Activated CD8-positive, alpha-beta memory T cell treated with anti-CD3 and anti-CD28 coated beads, Interleukin-2, amount 10 ng/mL, durations not matched to agents 7 days and 5 days (primary cell): ENCODE data around the gene ACTR6. TPM values are rescaled to one million over a fixed set of nuclear protein-coding genes. Genes with fewer than 3 reads are reported as not detected.
"Not testable (repeated sequence)": the region's sequence is repeated elsewhere in the genome, so short reads cannot be mapped to it uniquely, and the experiment has no call there.

Experiments
- ATAC-seq: fragments of 150-1000 bp; cut with Tn5 transposase; one replicate; pipeline ENCODE4 v1.10.0; 2021; ENCODE audit warnings: moderate library complexity
- CTCF ChIA-PET: fragments of 350-600 bp; sonication (Branson Sonifier 250); formaldehyde crosslinking; loops from one replicate; lab custom pipeline; 2021; ENCODE audit warnings: antibody characterized with exemption; lab: Charles Lee
- DNase-seq: peaks from one replicate; pipeline ENCODE4 v3.0.0-alpha.2; 2020
- H3K27ac Mint-ChIP-seq: one replicate; pipeline ENCODE4 v1.8.0; 2021; ENCODE audit warnings: mild to moderate bottlenecking, mixed read lengths
- H3K27me3 Mint-ChIP-seq: one replicate; pipeline ENCODE4 v1.8.0; 2021; ENCODE audit warnings: mixed read lengths
- H3K36me3 Mint-ChIP-seq: one replicate; pipeline ENCODE4 v1.8.0; 2021; ENCODE audit warnings: mild to moderate bottlenecking, mixed read lengths
- H3K4me1 Mint-ChIP-seq: one replicate; pipeline ENCODE4 v1.8.0; 2021; ENCODE audit warnings: mixed read lengths
- H3K4me3 Mint-ChIP-seq: one replicate; pipeline ENCODE4 v1.8.0; 2021; ENCODE audit warnings: mild to moderate bottlenecking, moderate library complexity, mixed read lengths
- H3K9me3 Mint-ChIP-seq: one replicate; pipeline ENCODE4 v1.8.0; 2022; ENCODE audit warnings: low read depth, mixed read lengths
- total RNA-seq, 2 experiments: library from RNA; stranded (reverse); gene quantifications; one replicate each; pipeline ENCODE4 v1.2.3, GENCODE V29; 2021

Gene ACTR6
- total RNA-seq, 2 experiments from 2014 or later: 32.8 to 34.2 TPM

- H3K36me3 Mint-ChIP-seq: no peaks in the 10 kb centered on the region
- no peaks in the 10 kb centered on the region for H3K9me3 Mint-ChIP-seq
- CTCF ChIA-PET: no interaction called here
- H3K4me1 Mint-ChIP-seq: no peaks in the 10 kb centered on the region
- no peak for DNase-seq
- H3K27me3 Mint-ChIP-seq: no peaks in the 10 kb centered on the region
- H3K27ac Mint-ChIP-seq: no peak overlapping the region
- no peak overlapping the region for H3K4me3 Mint-ChIP-seq
- ATAC-seq: no peak
Observed at GRCh38 chr12:100239589-100239988, 39.0 kb downstream of the ACTR6 start.

- Mint-ChIP-seq H3K4me1 (no peaks in the 10 kb centered on the region), H3K36me3 (no peaks in the 10 kb centered on the region), H3K27ac (no peak overlapping the region), H3K27me3 (no peaks in the 10 kb centered on the region), H3K9me3 (no peaks in the 10 kb centered on the region), H3K4me3 (no peak overlapping the region)
- ATAC-seq: no peak
- DNase-seq: no peak
- CTCF ChIA-PET: no interaction called here
Observed at GRCh38 chr12:100243137-100243536, 42.5 kb downstream of the ACTR6 start.

- CTCF ChIA-PET: interaction anchor here (1.1 to 1.2 kb wide), 2 partner anchors 13 to 15 kb away, joined by 3 to 4 read pairs; no protein-coding TSS in a partner anchor
- Mint-ChIP-seq H3K27me3 (no peaks in the 10 kb centered on the region), H3K4me1 (no peaks in the 10 kb centered on the region), H3K4me3 (no peak overlapping the region), H3K27ac (no peak overlapping the region), H3K36me3 (no peaks in the 10 kb centered on the region), H3K9me3 (no peaks in the 10 kb centered on the region)
- ATAC-seq (no peak), DNase-seq (no peak)
Observed at GRCh38 chr12:100247765-100248164, 47.1 kb downstream of the ACTR6 start.

GRCh38 chr12:100248886-100249285, 48.3 kb downstream of the ACTR6 start:
- no peaks in the 10 kb centered on the region for H3K27me3 Mint-ChIP-seq
- no peak for DNase-seq
- no peak overlapping the region for H3K27ac Mint-ChIP-seq
- H3K36me3 Mint-ChIP-seq: no peaks in the 10 kb centered on the region
- H3K9me3 Mint-ChIP-seq: no peaks in the 10 kb centered on the region
- CTCF ChIA-PET: interaction anchor here (1.1 kb wide), 1 partner anchor 14 kb away, joined by 3 read pairs; no protein-coding TSS in a partner anchor
- no peak overlapping the region for H3K4me3 Mint-ChIP-seq
- no peak for ATAC-seq
- H3K4me1 Mint-ChIP-seq: no peaks in the 10 kb centered on the region

GRCh38 chr12:100249941-100250340, 49.3 kb downstream of the ACTR6 start:
- Mint-ChIP-seq H3K4me3 (no peak overlapping the region), H3K36me3 (no peaks in the 10 kb centered on the region), H3K27me3 (no peaks in the 10 kb centered on the region), H3K9me3 (no peaks in the 10 kb centered on the region), H3K4me1 (no peaks in the 10 kb centered on the region), H3K27ac (no peak overlapping the region)
- ATAC-seq (no peak), DNase-seq (no peak)
- CTCF ChIA-PET: no interaction called here

- ATAC-seq (no peak), DNase-seq (no peak)
- CTCF ChIA-PET: no interaction called here
- no peak overlapping the region for H3K4me3 Mint-ChIP-seq
- H3K9me3 Mint-ChIP-seq: no peaks in the 10 kb centered on the region
- H3K36me3 Mint-ChIP-seq: no peaks in the 10 kb centered on the region
- H3K4me1 Mint-ChIP-seq: no peaks in the 10 kb centered on the region
- H3K27me3 Mint-ChIP-seq: no peaks in the 10 kb centered on the region
- H3K27ac Mint-ChIP-seq: no peak overlapping the region
Observed at GRCh38 chr12:100251917-100252316, 51.3 kb downstream of the ACTR6 start.

- Mint-ChIP-seq H3K4me1 (peaks cover 6% of the 10 kb centered on the region), H3K4me3 (no peak overlapping the region), H3K27me3 (no peaks in the 10 kb centered on the region), H3K9me3 (no peaks in the 10 kb centered on the region), H3K36me3 (no peaks in the 10 kb centered on the region), H3K27ac (no peak overlapping the region)
- DNase-seq (no peak), ATAC-seq (no peak)
- CTCF ChIA-PET: no interaction called here
Observed at GRCh38 chr12:100253437-100253836, 52.8 kb downstream of the ACTR6 start.

- ATAC-seq (no peak), DNase-seq (no peak)
- no peak overlapping the region for H3K4me3 Mint-ChIP-seq
- no peak overlapping the region for H3K27ac Mint-ChIP-seq
- no peaks in the 10 kb centered on the region for H3K36me3 Mint-ChIP-seq
- CTCF ChIA-PET: no interaction called here
- peaks cover 6% of the 10 kb centered on the region for H3K4me1 Mint-ChIP-seq
- no peaks in the 10 kb centered on the region for H3K9me3 Mint-ChIP-seq
- H3K27me3 Mint-ChIP-seq: no peaks in the 10 kb centered on the region
Observed at GRCh38 chr12:100254876-100255275, 54.3 kb downstream of the ACTR6 start.

- DNase-seq: no peak
- Mint-ChIP-seq H3K27ac (no peak overlapping the region), H3K36me3 (no peaks in the 10 kb centered on the region), H3K4me1 (peaks cover 6% of the 10 kb centered on the region), H3K4me3 (no peak overlapping the region), H3K27me3 (no peaks in the 10 kb centered on the region), H3K9me3 (no peaks in the 10 kb centered on the region)
- CTCF ChIA-PET: no interaction called here
- no peak for ATAC-seq
Observed at GRCh38 chr12:100258127-100258526, 57.5 kb downstream of the ACTR6 start.

- Mint-ChIP-seq H3K4me3 (no peak overlapping the region), H3K4me1 (peaks cover 10% of the 10 kb centered on the region), H3K27ac (no peak overlapping the region), H3K36me3 (no peaks in the 10 kb centered on the region), H3K27me3 (no peaks in the 10 kb centered on the region), H3K9me3 (no peaks in the 10 kb centered on the region)
- ATAC-seq: no peak
- no peak for DNase-seq
- CTCF ChIA-PET: interaction anchor here (1.0 kb wide), 1 partner anchor 15 kb away, joined by 3 read pairs; no protein-coding TSS in a partner anchor
Observed at GRCh38 chr12:100263131-100263530, 62.5 kb downstream of the ACTR6 start.

GRCh38 chr12:100265107-100265506, 64.5 kb downstream of the ACTR6 start:
- CTCF ChIA-PET: interaction anchor here (0.5 to 2.1 kb wide), 2 partner anchors 30 to 46 kb away, joined by 3 to 6 read pairs; no protein-coding TSS in a partner anchor
- peaks cover 22% of the 10 kb centered on the region for H3K4me1 Mint-ChIP-seq
- ATAC-seq, H3K36me3 Mint-ChIP-seq, H3K4me3 Mint-ChIP-seq, H3K9me3 Mint-ChIP-seq, H3K27ac Mint-ChIP-seq, H3K27me3 Mint-ChIP-seq, DNase-seq: not testable (repeated sequence)

GRCh38 chr12:100265732-100266584, 65.3 kb downstream of the ACTR6 start:
- Mint-ChIP-seq H3K27me3 (no peaks in the 10 kb centered on the region), H3K4me3 (peak overlapping the region; percentile 92), H3K27ac (peak overlapping the region; percentile 98), H3K4me1 (peaks cover 25% of the 10 kb centered on the region), H3K9me3 (no peaks in the 10 kb centered on the region), H3K36me3 (peaks cover 1% of the 10 kb centered on the region)
- ATAC-seq (no peak), DNase-seq (no peak)
- CTCF ChIA-PET: interaction anchor here (0.6 to 2.1 kb wide), 4 partner anchors 31 to 304 kb away, joined by 3 to 6 read pairs (median 4); no protein-coding TSS in a partner anchor

- peak; percentile 89 for ATAC-seq
- H3K4me1 Mint-ChIP-seq: peaks cover 27% of the 10 kb centered on the region
- CTCF ChIA-PET: interaction anchor here (1.0 to 2.1 kb wide), 5 partner anchors 31 to 126 kb away, joined by 3 to 6 read pairs (median 4); no protein-coding TSS in a partner anchor
- H3K27ac Mint-ChIP-seq: peak overlapping the region; percentile 98
- peaks cover 1% of the 10 kb centered on the region for H3K36me3 Mint-ChIP-seq
- DNase-seq: peak; percentile 97
- H3K27me3 Mint-ChIP-seq: no peaks in the 10 kb centered on the region
- peak overlapping the region; percentile 92 for H3K4me3 Mint-ChIP-seq
- H3K9me3 Mint-ChIP-seq: no peaks in the 10 kb centered on the region
Observed at GRCh38 chr12:100266585-100266834, 65.9 kb downstream of the ACTR6 start.
